Stimulated activated CD4-positive, alpha-beta T cell treated with anti-CD3 and anti-CD28 coated beads, Interleukin-2, amount 100 ng/mL, for 24 hours (primary cell): ENCODE data around the gene VEGFB.
A peak's percentile ranks its signal among the peaks of the same experiment; 100 is the strongest.

Source experiments
- DNase-seq, 2 donors: peaks; one replicate each; pipeline ENCODE4 v3.0.0-alpha.2; 2020

The VEGFB gene

GRCh38 chr11:64284962-64285884 lies 50.8 kb downstream of the VEGFB start, which contains the start of gene GPR137:
GPR137 (plus strand) TSS chr11:64285848; CDS start chr11:64286525, 677 bp downstream.
- peak; percentile 93 for DNase-seq

- no peak for DNase-seq
Measured at GRCh38 chr11:64285885-64286800, 51.8 kb downstream of the VEGFB start.

GRCh38 chr11:64286801-64287159 lies 52.4 kb downstream of the VEGFB start:
- DNase-seq = no peak

GRCh38 chr11:64287676-64288352 lies 53.4 kb downstream of the VEGFB start:
- DNase-seq = no peak

- DNase-seq = no peak
Measured at GRCh38 chr11:64288353-64288750, 54.0 kb downstream of the VEGFB start.
